CD4-positive, alpha-beta T cell treated with Interleukin-12 subunit alpha and Interleukin-12 subunit beta, for 1 hour (primary cell): Measurements from ENCODE around the gene TSNAX.

Experiments
- DNase-seq: peaks from one replicate; pipeline ENCODE4 v3.0.0-alpha.2; 2020

Gene TSNAX

GRCh38 chr1:231605149-231606100 lies 77.0 kb downstream of the TSNAX start:
- no peak for DNase-seq

GRCh38 chr1:231606712-231607111 lies 78.2 kb downstream of the TSNAX start:
- DNase-seq = no peak

- no peak for DNase-seq
Observed at GRCh38 chr1:231610388-231610787, 81.9 kb downstream of the TSNAX start.

GRCh38 chr1:231611111-231611510 lies 82.6 kb downstream of the TSNAX start:
- DNase-seq = no peak

GRCh38 chr1:231611851-231612250 lies 83.4 kb downstream of the TSNAX start:
- DNase-seq = no peak

- DNase-seq = peak; percentile 63
Observed at GRCh38 chr1:231612393-231613089, 84.1 kb downstream of the TSNAX start.

GRCh38 chr1:231613419-231614349 lies 85.2 kb downstream of the TSNAX start:
- DNase-seq = no peak
